Posterior vena cava (tissue), 2 donors: ENCODE results near the gene SYNE2. TPM values are rescaled to one million over a fixed set of nuclear protein-coding genes. Genes with fewer than 3 reads are reported as not detected.
"Not testable (repeated sequence)": the region's sequence is repeated elsewhere in the genome, so short reads cannot be mapped to it uniquely, and the experiment has no call there.

Experiments used
- DNase-seq: peaks from one replicate; pipeline ENCODE4 v3.0.0-alpha.2; 2020; ENCODE audit warnings: low spot score
- intact Hi-C, 2 donors: fragments of 100-400 bp; cut with DNase I; formaldehyde crosslinking; loops; one replicate each; pipeline versions ENCODE4 v1.14.1 to v1.14.2; 2022 to 2023
- total RNA-seq, 2 donors: library from RNA; stranded (reverse); fragmentation: NEBNext Ultra II Directional; extraction: Animal tissue kit (Norgen Biotek cat#: 25700); gene quantifications; one replicate each; pipeline ENCODE4 v1.2.1, GENCODE V29; 2021
- donor health status: DM: yes; HTN: yes; CAD: no.
- donor health status: DM: yes; HTN: yes; CAD: no.

The SYNE2 gene
- total RNA-seq, 2 donors from 2014 or later, result 63.4 to 83.9 TPM

DNA sequence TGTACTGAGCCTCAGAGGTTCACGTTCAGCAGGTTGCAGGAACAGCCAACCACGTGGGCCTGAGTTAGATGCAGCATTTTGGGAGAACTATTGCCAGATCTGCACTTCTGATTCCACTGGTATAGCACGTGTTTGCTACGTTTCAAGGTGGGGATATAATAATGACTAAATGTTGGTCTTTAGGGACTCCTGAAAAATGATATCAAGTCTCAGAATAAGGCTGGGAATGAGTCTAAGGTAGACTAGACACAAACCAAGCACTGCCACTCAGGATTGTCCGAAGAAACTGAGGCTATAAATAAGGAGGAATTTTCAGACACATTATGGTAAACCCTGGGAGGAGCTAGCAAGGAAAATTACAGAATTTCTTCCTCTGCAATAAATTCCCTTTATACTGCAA lies 343.3 kb downstream of the SYNE2 start:
- intact Hi-C loops, result no loop called here
- no peak for DNase-seq

DNA sequence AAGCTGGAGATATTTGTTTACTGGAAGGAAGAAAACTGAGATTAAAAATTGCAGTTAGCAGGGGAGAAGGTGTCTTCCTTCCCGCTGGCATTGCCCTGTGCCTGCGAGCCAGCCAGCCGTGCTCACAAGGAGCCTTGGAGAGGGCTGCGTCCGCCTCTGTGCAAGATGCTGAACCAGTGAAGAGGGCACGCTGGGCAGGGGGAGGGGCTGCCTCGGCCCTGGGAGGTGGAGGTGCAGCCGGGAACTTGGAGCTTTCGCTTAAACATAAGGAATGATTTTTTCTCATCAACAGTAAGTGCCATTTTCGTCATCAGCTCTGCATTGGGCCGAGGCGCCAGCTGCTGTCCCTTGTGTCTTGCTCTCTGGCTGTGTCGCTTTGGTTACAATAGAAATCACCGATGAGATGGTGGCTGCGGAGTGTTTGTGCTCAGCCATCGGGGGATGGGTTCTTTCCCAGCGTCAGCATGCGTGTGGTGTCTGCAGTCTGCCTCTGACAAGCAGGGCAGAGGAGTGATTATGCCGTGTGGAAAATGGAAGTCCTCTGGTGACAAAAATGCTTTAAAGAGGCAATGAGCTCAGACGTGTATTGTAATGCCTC lies 344.1 kb downstream of the SYNE2 start:
- DNase-seq, result no peak
- intact Hi-C loops, result no loop called here

DNA sequence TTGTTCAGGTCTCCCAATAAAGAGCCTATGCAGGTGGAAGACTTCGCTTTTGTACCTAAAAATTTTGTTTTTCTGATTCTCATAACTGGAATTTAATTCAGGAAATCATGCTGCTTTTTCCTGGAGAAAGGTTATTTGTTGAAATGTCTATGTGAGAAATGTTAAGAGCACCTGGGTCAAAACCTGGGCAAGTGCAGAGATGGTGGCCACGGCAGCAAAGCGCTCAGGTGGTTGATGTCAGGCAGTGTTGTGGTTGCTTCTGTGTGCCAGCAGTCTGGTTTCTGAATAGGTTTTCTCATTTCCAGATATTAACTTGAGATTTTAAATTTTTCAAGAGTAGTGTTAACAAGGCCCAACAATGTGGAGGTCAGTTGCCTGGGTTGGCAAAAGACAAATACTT lies 345.2 kb downstream of the SYNE2 start:
- DNase-seq, result no peak

DNA sequence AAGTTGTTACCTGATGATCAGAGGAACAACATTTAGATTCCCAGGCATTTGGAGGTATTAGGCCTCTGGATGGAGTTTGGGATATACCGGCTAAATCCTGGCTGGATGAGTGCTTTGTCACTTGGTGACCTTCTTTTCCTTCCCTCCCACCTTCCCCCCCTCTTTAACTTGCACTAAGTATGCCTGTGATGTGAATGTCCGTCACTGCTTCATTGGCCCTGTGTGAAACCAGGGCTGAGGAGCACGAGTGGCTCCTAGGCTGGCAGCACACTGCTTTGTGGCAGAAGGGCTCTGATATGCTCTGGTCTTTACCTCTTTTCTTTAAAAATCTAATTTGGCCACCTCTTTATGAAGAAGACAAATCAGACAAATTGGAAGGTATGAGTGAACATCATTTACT lies 345.7 kb downstream of the SYNE2 start:
- intact Hi-C loops, result no loop called here
- DNase-seq, result no peak

More for the DNA sequence above, 345.2 kb downstream of the SYNE2 start:
- intact Hi-C loops, result no loop called here

DNA sequence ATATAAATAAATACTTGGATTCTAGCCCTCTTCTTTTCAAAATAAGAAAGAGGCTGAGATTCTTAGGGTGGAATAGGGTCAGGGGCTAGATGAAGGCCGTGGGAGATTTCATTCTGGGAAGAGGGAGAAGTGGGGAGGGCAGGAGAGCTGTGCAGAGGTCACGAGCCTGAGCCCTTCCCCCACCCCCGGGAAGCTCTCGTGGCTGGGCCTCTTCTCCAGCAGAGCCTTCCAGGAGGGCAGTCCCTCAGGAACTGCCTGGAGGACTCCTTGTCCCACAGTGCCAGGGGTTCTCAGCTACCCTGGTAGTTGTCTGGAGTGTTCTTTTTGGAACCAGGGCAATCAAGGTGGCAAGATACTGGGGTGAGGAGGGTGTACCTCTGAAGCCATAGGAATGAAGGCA lies 347.4 kb downstream of the SYNE2 start:
- intact Hi-C loops, result no loop called here
- DNase-seq, result no peak

DNA sequence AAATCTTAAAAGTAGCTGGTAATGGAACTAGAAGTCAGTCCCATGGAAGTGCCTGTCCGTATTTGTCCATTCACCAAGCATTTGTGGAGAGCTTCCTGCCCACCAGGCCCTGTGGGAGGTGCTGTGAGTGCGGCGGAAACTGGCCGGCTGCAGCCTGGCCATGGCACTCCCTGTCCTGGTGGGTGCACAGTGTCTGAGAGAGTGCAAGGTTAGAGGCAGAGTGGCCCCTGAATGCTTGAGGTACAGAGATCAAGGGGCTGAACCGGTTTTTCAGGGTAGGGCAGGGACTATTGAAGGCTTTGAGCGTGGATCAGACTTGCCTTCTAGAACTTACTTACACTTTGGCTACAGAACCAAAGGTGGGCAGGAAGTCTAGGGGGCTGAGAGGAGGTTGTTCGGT lies 348.5 kb downstream of the SYNE2 start:
- intact Hi-C loops, result no loop called here

DNA sequence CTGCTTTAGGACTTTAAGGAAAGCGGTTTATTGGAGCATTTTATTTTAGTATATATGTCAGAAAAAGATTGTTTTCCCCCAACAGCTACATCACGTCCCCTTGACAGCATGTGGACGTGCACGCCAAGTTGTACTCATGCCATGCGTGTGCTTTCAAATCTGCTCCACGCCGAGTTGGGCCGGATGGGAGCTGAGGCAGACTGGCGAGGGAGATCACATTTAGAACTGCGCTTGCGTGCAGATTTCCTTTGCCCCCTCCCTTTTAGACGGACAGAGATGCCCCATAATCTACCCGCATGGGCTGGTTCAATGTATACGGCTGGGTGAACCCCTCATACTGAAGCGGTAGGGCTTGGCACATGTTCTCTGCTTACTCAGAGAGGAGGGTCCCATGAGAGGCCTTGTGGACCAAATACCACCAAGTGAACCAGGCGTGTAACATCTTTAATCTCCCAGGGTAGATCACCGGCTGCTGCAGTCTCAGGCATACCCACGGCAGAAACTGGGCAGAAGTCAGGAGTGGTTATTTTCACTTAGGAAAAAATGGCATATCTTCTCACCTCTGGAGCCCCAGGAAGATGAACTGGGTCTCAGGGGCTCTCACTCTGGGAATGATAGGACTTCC lies 349.2 kb downstream of the SYNE2 start:
- no peak for DNase-seq
- intact Hi-C loops, result no loop called here

More for the DNA sequence above, 348.5 kb downstream of the SYNE2 start:
- no peak for DNase-seq

DNA sequence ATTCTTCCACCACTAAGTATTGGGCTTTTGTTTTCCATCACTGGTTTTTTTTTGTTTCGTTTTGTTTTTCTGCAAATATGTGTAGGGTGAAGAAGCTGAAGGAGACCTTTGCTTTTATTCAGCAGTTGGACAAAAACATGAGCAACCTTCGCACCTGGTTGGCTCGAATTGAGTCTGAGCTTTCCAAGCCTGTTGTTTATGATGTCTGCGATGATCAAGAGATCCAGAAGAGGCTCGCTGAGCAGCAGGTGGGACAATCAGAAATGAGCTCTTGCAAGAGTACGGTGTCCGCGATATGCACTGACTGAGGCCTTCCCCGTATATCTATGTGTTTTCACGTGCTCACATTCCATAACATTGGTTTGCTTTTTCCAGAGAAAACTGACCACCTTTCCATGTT lies 349.9 kb downstream of the SYNE2 start:
- no peak for DNase-seq
- intact Hi-C loops, result no loop called here

DNA sequence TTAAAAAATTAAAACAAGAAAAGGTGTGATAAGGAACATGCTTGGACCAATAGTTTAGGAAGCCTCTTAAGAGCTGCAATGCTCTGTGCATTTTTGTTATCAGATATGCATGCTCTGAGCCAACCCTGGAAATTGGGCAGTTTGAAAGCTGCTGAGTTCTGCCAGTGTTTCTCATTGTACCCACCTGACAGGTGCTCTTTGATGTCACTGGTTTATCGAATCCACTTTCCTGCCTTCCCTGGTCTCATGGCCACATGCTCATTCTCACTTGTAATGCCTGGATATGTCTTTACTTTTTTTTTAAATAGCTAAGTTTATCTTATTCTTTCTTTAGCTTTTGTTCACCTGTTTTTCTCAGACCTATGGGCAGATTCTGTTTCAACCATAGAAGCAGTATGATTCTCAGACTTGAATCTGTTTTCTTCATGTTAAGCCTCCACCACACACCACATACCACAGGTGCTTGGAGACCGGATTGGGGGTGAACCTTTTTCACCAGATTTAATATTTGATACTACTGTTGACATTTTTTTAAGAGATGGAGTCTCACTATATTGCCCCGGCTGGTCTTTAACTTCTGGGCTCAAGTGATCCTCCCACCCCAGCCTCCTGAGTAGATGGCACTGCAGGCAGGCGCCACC lies 350.7 kb downstream of the SYNE2 start:
- intact Hi-C loops, result no loop called here
- no peak for DNase-seq

DNA sequence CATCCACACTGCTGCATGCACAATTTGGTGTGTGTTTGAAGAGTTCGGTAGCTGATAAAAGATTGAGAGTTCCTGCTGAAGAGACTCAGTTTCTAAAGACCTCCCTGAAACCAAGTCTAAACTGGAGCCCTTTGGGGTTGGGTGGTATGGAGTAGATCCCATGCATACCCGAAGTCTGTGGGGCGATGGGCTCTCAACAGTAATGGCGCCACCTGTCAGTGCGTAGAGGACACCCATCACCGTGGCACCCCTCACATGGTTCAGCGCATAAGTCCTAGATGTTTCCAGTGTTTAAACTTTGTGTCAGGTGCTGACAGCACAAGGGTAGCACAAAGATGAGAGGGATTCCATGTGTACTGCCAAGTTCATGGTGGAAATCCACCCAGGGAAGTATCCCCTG lies 355.5 kb downstream of the SYNE2 start:
- no peak for DNase-seq

DNA sequence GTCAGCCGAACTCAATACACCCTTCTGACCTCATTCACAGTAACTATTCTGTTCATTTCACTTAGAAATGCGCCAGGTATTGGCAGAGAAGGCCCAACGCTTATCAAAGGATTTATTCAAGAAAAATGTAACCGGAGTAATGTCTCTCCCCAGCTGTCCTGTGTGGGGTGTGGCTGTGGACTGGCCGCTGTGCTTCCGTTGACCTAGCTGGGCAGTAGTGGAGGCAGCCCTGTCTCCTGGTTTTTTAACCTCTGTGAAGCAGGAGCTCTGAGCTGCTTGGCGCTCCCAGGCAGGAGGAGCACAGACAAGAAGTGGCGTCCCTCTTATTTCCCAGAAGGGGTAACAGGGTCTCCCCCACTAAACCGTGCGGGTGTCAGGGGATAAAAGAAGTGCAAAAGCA lies 356.2 kb downstream of the SYNE2 start:
- intact Hi-C loops, result no loop called here
- no peak for DNase-seq

More for the DNA sequence above, 355.5 kb downstream of the SYNE2 start:
- intact Hi-C loops, result no loop called here

DNA sequence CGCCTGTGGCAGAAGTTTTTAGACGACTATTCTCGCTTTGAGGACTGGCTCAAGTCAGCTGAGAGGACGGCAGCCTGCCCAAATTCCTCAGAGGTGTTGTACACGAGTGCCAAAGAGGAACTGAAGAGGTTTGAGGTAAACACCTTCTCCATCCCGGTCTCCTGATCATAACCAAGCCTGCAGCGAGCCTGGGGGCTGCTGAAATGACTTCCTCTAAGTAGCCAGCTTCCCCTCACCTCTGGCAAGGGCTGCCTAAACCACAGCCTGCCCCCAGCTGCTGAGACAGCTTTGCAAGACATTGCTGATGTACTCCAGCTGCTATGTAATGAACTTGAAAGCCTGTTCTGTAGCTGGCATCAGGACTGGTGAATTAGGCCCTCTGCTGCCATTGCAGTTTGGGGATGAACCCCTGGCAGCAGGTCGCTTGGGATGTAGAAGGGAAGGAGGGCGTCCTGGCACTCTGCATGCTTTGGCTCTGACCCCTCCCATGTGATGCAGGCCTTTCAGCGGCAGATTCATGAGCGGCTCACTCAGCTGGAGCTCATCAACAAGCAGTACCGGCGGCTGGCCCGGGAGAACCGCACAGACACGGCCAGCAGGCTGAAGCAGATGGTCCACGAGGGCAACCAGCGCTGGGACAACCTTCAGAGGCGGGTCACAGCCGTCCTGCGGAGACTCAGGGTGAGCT lies 356.8 kb downstream of the SYNE2 start:
- intact Hi-C loops, result no loop called here
- DNase-seq, result no peak

DNA sequence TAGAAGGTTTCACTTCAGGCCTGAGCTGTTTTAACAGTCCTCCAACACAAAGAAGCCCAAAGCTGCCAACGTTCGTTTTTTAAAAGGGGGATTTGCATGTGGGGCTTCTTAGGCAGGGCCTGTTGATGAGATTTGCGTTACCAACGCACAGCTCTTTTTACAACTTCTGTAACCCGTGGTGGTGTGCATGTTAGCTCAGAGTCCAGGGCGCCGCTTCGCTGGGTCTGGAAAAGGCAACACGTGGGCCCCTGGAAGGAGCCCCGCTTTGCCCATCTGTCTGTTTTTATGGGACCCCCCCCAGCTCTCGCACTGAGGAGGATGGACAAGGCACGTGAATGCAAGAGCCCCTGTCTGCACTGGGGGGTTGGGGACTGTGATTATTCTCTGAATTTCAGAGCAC lies 357.4 kb downstream of the SYNE2 start:
- intact Hi-C loops, result no loop called here
- no peak for DNase-seq

DNA sequence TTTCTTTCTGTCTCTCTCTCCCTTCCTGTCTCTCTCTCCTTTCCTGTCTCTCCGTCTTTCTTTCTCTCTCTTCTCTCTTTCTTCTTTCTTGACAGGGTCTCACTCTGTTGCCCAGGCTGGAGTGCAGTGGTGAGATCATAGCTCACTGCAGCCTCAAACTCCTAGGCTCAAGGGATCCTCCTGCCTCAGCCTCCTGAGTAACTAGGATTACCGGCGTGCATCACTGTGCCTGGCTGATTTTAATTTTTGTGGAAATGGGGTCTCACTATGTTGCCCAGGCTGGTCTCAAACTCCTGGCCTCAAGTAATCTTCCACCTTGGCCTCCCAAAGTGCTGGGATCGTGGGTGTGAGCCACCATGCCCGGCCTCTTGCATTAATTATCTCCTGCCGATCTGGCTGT lies 358.1 kb downstream of the SYNE2 start:
- intact Hi-C loops, DNase-seq: not testable (repeated sequence)

DNA sequence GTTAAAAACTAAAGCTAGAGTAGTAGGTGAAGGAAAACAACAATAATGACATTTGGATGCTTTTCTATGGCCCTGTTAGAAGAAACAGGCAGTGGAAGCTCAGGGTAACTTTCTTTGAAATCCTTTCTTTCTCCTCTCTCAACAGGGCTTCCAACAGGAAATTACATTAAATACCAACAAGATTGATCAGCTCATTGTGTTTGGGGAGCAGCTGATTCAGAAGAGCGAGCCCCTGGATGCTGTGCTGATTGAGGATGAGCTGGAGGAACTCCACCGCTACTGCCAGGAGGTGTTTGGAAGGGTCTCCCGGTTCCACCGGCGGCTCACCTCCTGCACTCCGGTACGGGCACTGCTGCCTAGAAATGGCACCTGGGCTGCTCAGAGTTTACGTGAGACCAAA lies 359.9 kb downstream of the SYNE2 start:
- DNase-seq, result no peak
- intact Hi-C loops, result no loop called here

DNA sequence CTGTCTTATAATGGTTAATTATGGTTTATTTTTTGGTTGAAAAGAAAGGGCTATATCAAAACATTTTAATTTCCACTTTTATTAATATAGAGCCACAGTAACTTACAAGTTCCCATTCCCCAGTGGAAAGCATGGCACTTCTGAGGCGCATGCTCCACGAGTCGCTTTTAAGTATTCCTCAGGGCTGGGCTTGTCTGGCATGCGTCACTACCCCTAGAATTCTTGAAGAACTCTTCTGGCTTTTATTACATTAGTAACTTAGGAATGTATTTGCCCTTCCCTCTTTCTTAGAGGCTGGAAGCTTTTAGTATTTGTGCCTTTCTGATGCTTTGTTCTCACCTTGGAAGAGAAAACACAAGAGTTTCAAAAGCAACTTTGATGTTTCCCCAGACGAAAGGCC lies 360.3 kb downstream of the SYNE2 start:
- no peak for DNase-seq
- intact Hi-C loops, result no loop called here

DNA sequence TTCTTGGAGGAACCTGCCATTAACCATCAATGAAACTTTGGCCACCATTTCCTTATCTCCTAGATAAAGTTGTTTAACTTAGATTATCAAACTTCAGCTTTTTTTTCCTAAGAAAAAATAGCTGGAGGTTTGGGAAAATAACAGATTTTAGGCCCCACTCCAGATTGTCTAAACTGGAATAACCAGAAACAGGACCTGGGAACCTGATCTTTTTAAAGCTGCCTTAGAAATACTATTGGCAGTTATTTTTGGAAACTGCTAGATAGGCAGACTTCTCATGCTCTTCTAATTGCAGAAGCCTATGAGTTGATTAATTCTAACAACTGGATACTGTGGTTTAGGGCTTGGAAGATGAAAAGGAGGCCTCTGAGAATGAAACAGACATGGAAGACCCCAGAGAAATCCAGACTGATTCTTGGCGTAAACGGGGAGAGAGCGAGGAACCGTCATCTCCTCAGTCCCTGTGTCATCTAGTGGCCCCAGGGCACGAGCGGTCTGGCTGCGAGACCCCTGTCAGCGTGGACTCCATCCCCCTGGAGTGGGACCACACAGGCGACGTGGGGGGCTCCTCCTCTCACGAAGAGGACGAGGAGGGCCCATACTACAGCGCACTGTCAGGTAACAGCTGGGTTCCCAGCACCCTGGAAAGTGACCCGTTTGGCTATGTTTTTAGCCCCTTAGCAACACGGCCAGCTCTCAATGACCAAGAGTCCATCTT lies 361.2 kb downstream of the SYNE2 start:
- intact Hi-C loops, result no loop called here
- no peak for DNase-seq

DNA sequence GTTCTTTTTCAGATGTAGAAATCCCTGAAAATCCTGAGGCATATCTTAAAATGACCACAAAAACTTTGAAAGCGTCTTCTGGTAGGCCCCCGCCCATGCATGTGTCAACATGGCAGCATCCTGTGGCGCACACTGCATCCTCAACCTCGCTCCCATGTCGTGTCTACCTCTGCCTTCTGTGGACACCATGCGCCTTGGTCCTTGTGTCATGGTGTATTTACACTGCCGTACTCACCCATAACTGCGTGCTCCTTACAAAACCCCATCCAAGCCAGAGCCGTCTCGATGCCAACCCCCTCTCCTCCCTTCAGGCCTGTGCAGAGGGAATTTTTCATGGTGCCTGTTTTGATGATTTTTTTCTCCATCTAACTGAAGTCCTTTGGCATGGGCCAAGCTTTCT lies 362.5 kb downstream of the SYNE2 start:
- no peak for DNase-seq
- intact Hi-C loops, result no loop called here

DNA sequence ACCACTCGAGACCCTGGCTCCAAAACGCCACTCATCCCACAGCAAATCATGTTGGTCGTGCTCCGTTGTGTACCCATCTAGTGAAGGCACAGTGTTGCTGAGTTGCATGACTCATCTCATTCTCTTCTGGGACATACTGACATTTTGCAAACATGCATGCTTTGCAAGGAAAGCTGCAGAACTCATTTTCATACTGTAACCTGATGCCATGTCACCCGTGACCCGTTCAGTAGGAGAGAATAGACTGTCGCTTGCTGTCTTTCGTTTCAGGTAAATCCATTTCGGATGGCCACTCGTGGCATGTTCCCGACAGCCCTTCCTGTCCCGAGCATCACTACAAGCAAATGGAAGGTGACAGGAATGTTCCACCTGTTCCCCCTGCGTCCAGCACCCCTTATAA lies 363.2 kb downstream of the SYNE2 start:
- intact Hi-C loops, result no loop called here
- no peak for DNase-seq

DNA sequence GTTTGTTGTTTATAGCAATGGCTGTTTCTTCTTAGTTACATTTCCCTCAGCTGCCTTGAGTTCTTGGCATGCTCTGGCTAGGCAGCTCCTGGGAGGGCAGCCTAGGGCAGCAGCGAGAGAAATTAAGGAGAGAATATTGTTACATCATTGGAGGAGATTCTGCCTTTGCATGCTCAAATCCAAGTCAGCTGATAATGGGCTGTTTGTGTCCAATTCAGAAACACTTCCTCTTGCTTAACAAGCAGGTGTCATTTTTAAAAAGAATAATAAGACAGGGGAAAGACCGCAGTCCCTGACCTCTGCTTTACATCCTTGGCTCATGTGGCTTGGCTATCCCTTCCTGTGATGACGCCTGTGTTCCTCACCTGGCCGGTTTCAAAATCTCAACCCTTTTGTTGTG lies 364.5 kb downstream of the SYNE2 start:
- no peak for DNase-seq
- intact Hi-C loops, result no loop called here
